NCI-H146 treated with DMSO at 0.1 percent for 48 hours (cell line): ENCODE measurements around the gene EDEM3.

ENCODE experiments used
- DNase-seq: peaks from one replicate; lab custom pipeline; 2025; ENCODE audit not compliant: unreplicated experiment; lab: John Stamatoyannopoulos, UW

The EDEM3 gene

GRCh38 chr1:184640505-184640904, 114.2 kb downstream of the EDEM3 start:
- no peak for DNase-seq
